Activated B cell treated with CpG ODN at 0.5 μM for 24 hours (primary cell): ENCODE results near the gene RUFY1. TPM values are rescaled to one million over a fixed set of nuclear protein-coding genes. Genes with fewer than 3 reads are reported as not detected.
"Not testable (repeated sequence)": the region's sequence is repeated elsewhere in the genome, so short reads cannot be mapped to it uniquely, and the experiment has no call there.

ENCODE experiments used
- ATAC-seq: fragments of 200-7000 bp; cut with Tn5 transposase; one replicate; pipeline ENCODE4 v1.10.0; 2021; ENCODE audit warnings: low read depth, mild to moderate bottlenecking, moderate library complexity
- CTCF ChIA-PET: fragments of 350-600 bp; sonication (Branson Sonifier 250); formaldehyde crosslinking; loops from one replicate; lab custom pipeline; 2021; ENCODE audit warnings: antibody characterized with exemption; lab: Charles Lee
- POLR2A ChIA-PET: fragments of 350-600 bp; sonication (Branson Sonifier 250); formaldehyde crosslinking; loops from one replicate; lab custom pipeline; 2021; ENCODE audit warnings: antibody characterized with exemption; lab: Charles Lee
- DNase-seq: peaks from one replicate; pipeline ENCODE4 v3.0.0; 2022
- H3K27ac Mint-ChIP-seq: one replicate; pipeline ENCODE4 v1.8.0; 2020; ENCODE audit warnings: mixed read lengths
- H3K27me3 Mint-ChIP-seq: one replicate; pipeline ENCODE4 v1.8.0; 2021; ENCODE audit warnings: mixed read lengths
- H3K36me3 Mint-ChIP-seq: one replicate; pipeline ENCODE4 v1.8.0; 2021; ENCODE audit warnings: low read depth, mixed read lengths
- H3K4me1 Mint-ChIP-seq: one replicate; pipeline ENCODE4 v1.8.0; 2021; ENCODE audit warnings: mixed read lengths
- H3K4me3 Mint-ChIP-seq: one replicate; pipeline ENCODE4 v1.8.0; 2020; ENCODE audit warnings: mild to moderate bottlenecking, mixed read lengths
- H3K9me3 Mint-ChIP-seq: one replicate; pipeline ENCODE4 v1.8.0; 2020; ENCODE audit warnings: mixed read lengths
- CTCF ChIP-seq: fragments of 200-600 bp; IDR thresholded peaks from one replicate; pipeline ENCODE4 v1.8.0; 2022; ENCODE audit warnings: antibody characterized with exemption, mild to moderate bottlenecking
- intact Hi-C: fragments of 100-400 bp; cut with micrococcal nuclease; formaldehyde crosslinking; loops from one replicate; pipeline ENCODE4 v1.15.1; 2024
- total RNA-seq: library from RNA; stranded (reverse); gene quantifications from 2 replicates; pipeline ENCODE4 v1.2.3, GENCODE V29; 2022

RUFY1 gene
- total RNA-seq, 1 donor from 2014 or later = 95.8 TPM

- ATAC-seq = no peak
Observed at GRCh38 chr5:179554981-179555380, 4.6 kb downstream of the RUFY1 start.

GRCh38 chr5:179558261-179558799 lies 8.0 kb downstream of the RUFY1 start:
- Mint-ChIP-seq H3K36me3 (peaks cover 55% of the 10 kb centered on the region), H3K4me1 (peaks cover 28% of the 10 kb centered on the region)
- not testable (repeated sequence) for H3K27ac Mint-ChIP-seq, H3K27me3 Mint-ChIP-seq, ATAC-seq, H3K9me3 Mint-ChIP-seq, H3K4me3 Mint-ChIP-seq, DNase-seq
- intact Hi-C loops = loop anchor here (2.0 to 10.0 kb wide), 2 partner anchors 28 to 736 kb away; partner anchors contain the start of gene MAPK9
- ChIA-PET POLR2A (interaction anchor here (0.6 to 3.3 kb wide), 9 partner anchors 8 to 1020 kb away, joined by 3 to 52 read pairs (median 4); partner anchors contain the start of genes HNRNPH1 and RUFY1), CTCF (interaction anchor here (1.3 kb wide), 1 partner anchor 8 kb away, joined by 5 read pairs; the partner anchor contains the start of gene RUFY1)

More at GRCh38 chr5:179554981-179555380, 4.6 kb downstream of the RUFY1 start:
- no peak for DNase-seq
- Mint-ChIP-seq H3K27me3 (no peaks in the 10 kb centered on the region), H3K36me3 (peaks cover 42% of the 10 kb centered on the region), H3K27ac (no peak overlapping the region), H3K4me3 (no peak overlapping the region), H3K9me3 (no peaks in the 10 kb centered on the region), H3K4me1 (peaks cover 45% of the 10 kb centered on the region)
- ChIA-PET POLR2A (interaction anchor here (0.7 kb wide), 1 partner anchor 479 kb away, joined by 3 read pairs; no protein-coding TSS in a partner anchor), CTCF (no interaction called here)
- no peak for TF ChIP-seq CTCF
- intact Hi-C loops = loop anchor here (2.0 to 10.0 kb wide), 2 partner anchors 34 to 740 kb away; partner anchors contain the start of gene MAPK9

GRCh38 chr5:179558932-179559283 lies 8.6 kb downstream of the RUFY1 start:
- TF ChIP-seq CTCF = no peak
- CTCF ChIA-PET = interaction anchor here (1.3 kb wide), 1 partner anchor 8 kb away, joined by 5 read pairs; the partner anchor contains the start of gene RUFY1
- POLR2A ChIA-PET = interaction anchor here (0.6 to 3.3 kb wide), 9 partner anchors 9 to 1020 kb away, joined by 3 to 52 read pairs (median 4); partner anchors contain the start of genes HNRNPH1 and RUFY1
- Mint-ChIP-seq H3K27me3 (no peaks in the 10 kb centered on the region), H3K27ac (peak overlapping the region; percentile 84), H3K9me3 (no peaks in the 10 kb centered on the region), H3K4me3 (peak overlapping the region; percentile 86), H3K36me3 (peaks cover 57% of the 10 kb centered on the region), H3K4me1 (peaks cover 23% of the 10 kb centered on the region)
- intact Hi-C loops = loop anchor here (1.0 to 10.0 kb wide), 4 partner anchors 8 to 736 kb away; partner anchors contain the start of gene MAPK9
- DNase-seq (no peak), ATAC-seq (no peak)

- ChIA-PET POLR2A (interaction anchor here (0.6 to 3.3 kb wide), 12 partner anchors 9 to 1019 kb away, joined by 3 to 52 read pairs (median 6); partner anchors contain the start of genes HNRNPH1 and RUFY1), CTCF (interaction anchor here (1.3 kb wide), 1 partner anchor 9 kb away, joined by 5 read pairs; the partner anchor contains the start of gene RUFY1)
- no peaks in the 10 kb centered on the region for H3K27me3 Mint-ChIP-seq
- TF ChIP-seq CTCF = no peak
- peaks cover 17% of the 10 kb centered on the region for H3K4me1 Mint-ChIP-seq
- ATAC-seq = peak; percentile 100
- intact Hi-C loops = loop anchor here (1.0 to 10.0 kb wide), 4 partner anchors 8 to 735 kb away; partner anchors contain the start of gene MAPK9
- no peaks in the 10 kb centered on the region for H3K9me3 Mint-ChIP-seq
- DNase-seq = peak; percentile 64
- H3K4me3 Mint-ChIP-seq = peak overlapping the region; percentile 86
- H3K36me3 Mint-ChIP-seq = peaks cover 57% of the 10 kb centered on the region
- H3K27ac Mint-ChIP-seq = peak overlapping the region; percentile 84
Observed at GRCh38 chr5:179559284-179560252, 9.2 kb downstream of the RUFY1 start.

GRCh38 chr5:179564526-179564925 lies 14.2 kb downstream of the RUFY1 start:
- CTCF ChIA-PET = no interaction called here
- intact Hi-C loops = no loop called here
- Mint-ChIP-seq H3K36me3 (peaks cover 59% of the 10 kb centered on the region), H3K4me1 (peaks cover 4% of the 10 kb centered on the region), H3K9me3 (no peaks in the 10 kb centered on the region), H3K4me3 (no peak overlapping the region), H3K27ac (no peak overlapping the region), H3K27me3 (no peaks in the 10 kb centered on the region)
- DNase-seq (no peak), ATAC-seq (no peak)
- POLR2A ChIA-PET = interaction anchor here (0.6 kb wide), 1 partner anchor 14 kb away, joined by 4 read pairs; no protein-coding TSS in a partner anchor
- no peak for TF ChIP-seq CTCF
